K562 (cell line): ENCODE data around the gene F12. TPM values are rescaled to one million over a fixed set of nuclear protein-coding genes. Genes with fewer than 3 reads are reported as not detected.

Experiments
- ATAC-seq: fragments of 200-7000 bp; cut with Tn5 transposase; 3 replicates; pipeline ENCODE4 v1.9.1; 2020; ENCODE audit warnings: moderate library complexity
- BruUV-seq: library from RNA; stranded (reverse); fragments of 400-500 nt; replicated peaks from 2 replicates; lab custom pipeline; 2021; lab: Mats Ljungman, UMichigan
- CTCF ChIA-PET: fragments of 300-600 bp; formaldehyde crosslinking; extraction: SDS; loops from one replicate; lab custom pipeline; 2021; ENCODE audit warnings: low intra/inter-chr PET ratio; lab: Yijun Ruan, JAX
- POLR2A ChIA-PET: fragments of 300-600, 350-650 bp; sonication (Branson Sonifier 250); formaldehyde crosslinking; extraction: SDS; loops from one replicate; lab custom pipeline; 2021; ENCODE audit warnings: antibody characterized with exemption, inconsistent platforms; lab: Yijun Ruan, JAX
- DNase-seq, 4 experiments: peaks; one replicate each; pipeline versions ENCODE4 v3.0.0 to v3.0.0-alpha.2; 2011 to 2018; ENCODE audit warnings: low spot score in 3 of 4, mixed read lengths in 3 of 4; ENCODE audit errors: extremely low read depth in 1 of 4
- FAIRE-seq: peaks from 2 replicates; lab custom pipeline; 2011; peaks lifted over from hg19 to GRCh38; lab: Jason Lieb, UNC
- H2AFZ ChIP-seq: 2 replicates; pipeline ENCODE4 v1.6.0; 2011; ENCODE audit warnings: low read depth, low read length, control low read depth, inconsistent platforms
- H3K27ac ChIP-seq: fragments of 200-600 bp; 3 replicates; pipeline ENCODE4 v1.8.0; 2011; ENCODE audit warnings: low read depth, mild to moderate bottlenecking, control low read depth, inconsistent platforms, low read length, moderate library complexity, mixed read lengths; ENCODE audit errors: extremely low read depth
- H3K27me3 ChIP-seq, 2 experiments: fragments of 300-600 bp in 1 of 2; 2 replicates in 1 of 2; 3 replicates in 1 of 2; pipeline versions ENCODE4 v1.6.0 to v1.8.0; 2011; ENCODE audit warnings: inconsistent platforms in 2 of 2, low read length in 2 of 2, mild to moderate bottlenecking in 1 of 2, mixed read lengths in 1 of 2, moderate library complexity in 1 of 2; ENCODE audit not compliant: control insufficient read depth in 2 of 2, insufficient read depth in 2 of 2
- H3K36me3 ChIP-seq: fragments of 300-600 bp; 3 replicates; pipeline ENCODE4 v1.8.0; 2011; ENCODE audit warnings: mild to moderate bottlenecking, low read length, inconsistent platforms; ENCODE audit not compliant: control insufficient read depth, insufficient read depth
- H3K4me1 ChIP-seq, 2 experiments: fragments of 200-600 bp in 1 of 2; replicated peaks in 1 of 2; 2 replicates in 1 of 2; 3 replicates in 1 of 2; pipeline versions ENCODE4 v1.5.1 to v1.8.0; 2011; ENCODE audit warnings: inconsistent platforms in 2 of 2, low read length in 2 of 2, mild to moderate bottlenecking in 1 of 2, mixed read lengths in 1 of 2, moderate library complexity in 1 of 2; ENCODE audit not compliant: control insufficient read depth in 2 of 2, insufficient read depth in 2 of 2
- H3K4me2 ChIP-seq: 2 replicates; pipeline ENCODE4 v1.6.1; 2011; ENCODE audit warnings: low read length, control low read depth, inconsistent platforms, mixed read lengths; ENCODE audit not compliant: insufficient read depth
- H3K4me3 ChIP-seq: fragments of 200-600 bp; sonication (generic), shearing (Covaris generic); 2 replicates; pipeline ENCODE4 v1.5.1; 2016; ENCODE audit warnings: control low read depth, inconsistent platforms
- H3K79me2 ChIP-seq: fragments of 200-600 bp; 3 replicates; pipeline ENCODE4 v1.8.0; 2011; ENCODE audit warnings: low read length, inconsistent platforms; ENCODE audit not compliant: control insufficient read depth, insufficient read depth
- H3K9ac ChIP-seq, 2 experiments: 2 replicates each; pipeline versions ENCODE4 v1.6.0 to v1.6.1; 2011; ENCODE audit warnings: low read depth in 2 of 2, low read length in 2 of 2, control low read depth in 1 of 2, inconsistent platforms in 1 of 2, mild to moderate bottlenecking in 1 of 2, mixed read lengths in 1 of 2; ENCODE audit not compliant: insufficient read depth in 1 of 2
- H3K9me1 ChIP-seq: one replicate; pipeline ENCODE4 v1.6.0; 2011; ENCODE audit warnings: inconsistent platforms, mild to moderate bottlenecking, low read length, moderate library complexity; ENCODE audit not compliant: control insufficient read depth, insufficient read depth
- H3K9me3 ChIP-seq: replicated peaks from 2 replicates; pipeline ENCODE4 v1.5.1; 2011; ENCODE audit warnings: low read depth, low read length, inconsistent platforms; ENCODE audit not compliant: control insufficient read depth, insufficient read depth
- H4K20me1 ChIP-seq: replicated peaks from 2 replicates; pipeline ENCODE4 v1.6.1; 2011; ENCODE audit warnings: low read length, inconsistent platforms, mixed read lengths; ENCODE audit not compliant: control insufficient read depth, insufficient read depth
- BCOR ChIP-seq: fragments of 450-650 bp; IDR thresholded peaks from 2 replicates; pipeline ENCODE4 v1.6.1; 2016
- CBX1 ChIP-seq: sonication (generic); IDR thresholded peaks from 2 replicates; pipeline ENCODE4 v1.6.1; 2016; ENCODE audit warnings: antibody characterized with exemption, low read depth, mild to moderate bottlenecking
- CGGBP1 ChIP-seq: fragments of 250-450 bp; sonication (Bioruptor Pico); IDR thresholded peaks from 2 replicates; pipeline ENCODE4 v1.9.0; 2021; ENCODE audit warnings: mild to moderate bottlenecking
- GABPA ChIP-seq: fragments of 200-800 bp; sonication (Bioruptor generic); conservative IDR thresholded peaks from 2 replicates; pipeline ENCODE4 v1.6.1; 2016; ENCODE audit warnings: low read depth, missing genetic modification characterization, missing compliant biosample characterization
- MAFK ChIP-seq: IDR thresholded peaks from 2 replicates; pipeline ENCODE4 v1.6.1; 2011; ENCODE audit warnings: low read length, improper control_type of control experiment
- MIER1 ChIP-seq: fragments of 450-650 bp; IDR thresholded peaks from 2 replicates; pipeline ENCODE4 v1.6.1; 2016; ENCODE audit warnings: antibody characterized with exemption, mild to moderate bottlenecking, low read depth
- MXD1 ChIP-seq: fragments of 250-450 bp; sonication (Bioruptor Pico); IDR thresholded peaks from 2 replicates; pipeline ENCODE4 v1.8.0; 2021; ENCODE audit warnings: borderline replicate concordance, mild to moderate bottlenecking, moderate library complexity; ENCODE audit not compliant: poor library complexity, severe bottlenecking
- NR2C2 ChIP-seq, 2 experiments: fragments of 200-800 bp in 1 of 2; sonication (Bioruptor generic) in 1 of 2; sonication (generic) in 1 of 2; formaldehyde crosslinking in 1 of 2; IDR thresholded peaks; 2 replicates each; pipeline versions ENCODE4 v1.6.1 to v1.8.0; 2016 to 2022; ENCODE audit warnings: mild to moderate bottlenecking in 1 of 2, missing compliant biosample characterization in 1 of 2, missing genetic modification characterization in 1 of 2, missing genetic modification reagents in 1 of 2
- POLR2G ChIP-seq: fragments of 200-400 bp; formaldehyde crosslinking; IDR thresholded peaks from 2 replicates; pipeline ENCODE4 v1.6.1; 2017; ENCODE audit warnings: low read depth, mild to moderate bottlenecking, antibody characterized with exemption, low read length, moderate library complexity
- RNF2 ChIP-seq: sonication (generic); IDR thresholded peaks from 2 replicates; pipeline ENCODE4 v1.6.1; 2016
- TCF3 ChIP-seq: sonication (generic); formaldehyde crosslinking; IDR thresholded peaks from 2 replicates; pipeline ENCODE4 v1.4.0; 2020; ENCODE audit warnings: mild to moderate bottlenecking, missing genetic modification reagents
- UBTF ChIP-seq, 2 experiments: IDR thresholded peaks; 2 replicates each; pipeline ENCODE4 v1.6.1; 2012; ENCODE audit warnings: improper control_type of control experiment in 2 of 2, low read depth in 2 of 2, low read length in 2 of 2, borderline replicate concordance in 1 of 2
- YBX1 ChIP-seq: fragments of 450-650 bp; IDR thresholded peaks from 2 replicates; pipeline ENCODE4 v1.7.1; 2016; ENCODE audit warnings: mild to moderate bottlenecking
- ZBED1 ChIP-seq: IDR thresholded peaks from 2 replicates; pipeline ENCODE4 v1.6.1; 2014
- ZBTB26 ChIP-seq: fragments of 450-650 bp; formaldehyde crosslinking; IDR thresholded peaks from 2 replicates; pipeline ENCODE4 v1.4.0; 2022; ENCODE audit warnings: missing genetic modification characterization
- ZNF3 ChIP-seq: fragments of 250-450 bp; sonication (Bioruptor Pico); IDR thresholded peaks from 2 replicates; pipeline ENCODE4 v1.5.0; 2021; ENCODE audit warnings: mild to moderate bottlenecking, moderate library complexity
- ZNF584 ChIP-seq: fragments of 200-800 bp; sonication (Bioruptor generic); IDR thresholded peaks from 2 replicates; pipeline ENCODE4 v1.6.1; 2016; ENCODE audit warnings: low read depth, mild to moderate bottlenecking, missing genetic modification characterization, missing compliant biosample characterization
- WGBS: fragments of 100-300 bp; shearing (Covaris generic); methylation state at CpG from one replicate; pipeline ENCODE4 v1.1.6; 2016; ENCODE audit warnings: low coverage, mixed read lengths; ENCODE audit not compliant: insufficient coverage; ENCODE audit errors: missing lambda C conversion rate; 5-methylcytosine and 5-hydroxymethylcytosine counted together
- in situ Hi-C: fragments of 300-500 bp; cut with MboI; formaldehyde crosslinking; loops from 4 replicates; pipeline ENCODE4 v1.15.0; 2018; ENCODE audit warnings: inconsistent platforms, mixed read lengths
- intact Hi-C: fragments of 100-400 bp; cut with micrococcal nuclease; formaldehyde crosslinking; loops from 2 replicates; pipeline ENCODE4 v1.14.2; 2022
- polyA plus RNA-seq, 8 experiments: library from polyadenylated mRNA; depleted of rRNA in 4 of 8; stranded (reverse) in 5 of 8; unstranded in 3 of 8; fragments of >200 nt; fragmentation: Nextera tagmentation in 2 of 8; fragmentation: Illumina TruSeq in 1 of 8; extraction: Ambion mirVana in 2 of 8; extraction: Trizol in 1 of 8; gene quantifications; 2 replicates each; pipeline versions ENCODE4 v1.2.1 to v1.2.3, GENCODE V29; 2011 to 2014; ENCODE audit warnings: inconsistent platforms in 1 of 8, missing spikeins in 1 of 8
- total RNA-seq, 7 experiments: library from RNA; depleted of rRNA in 6 of 7; stranded (reverse); fragments of >200 nt in 6 of 7; fragmentation: Illumina TruSeq in 2 of 7; extraction: Trizol in 2 of 7; gene quantifications; 2 replicates each; pipeline versions ENCODE4 v1.2.1 to v1.2.3, GENCODE V29; 2011 to 2021; ENCODE audit warnings: low replicate concordance in 1 of 7

The F12 gene
- total and polyA plus RNA-seq, 9 of the 15 experiments (the other 6 are each of a cell fraction or from before 2014, with no cell fraction given) = 0.59 to 18.3 (median 3.6) TPM

- Histone ChIP-seq H3K4me1 (peaks cover 0 to 50% of the 10 kb centered on the region in 2 experiments; a peak in 3 of 5 replicates), H3K79me2 (peaks cover 10% of the 10 kb centered on the region; the same call in 2 of the 3 replicates), H3K27me3 (no peaks in the 10 kb centered on the region), H3K9me3 (no peaks in the 10 kb centered on the region), H3K9ac (peak overlapping the region in 1 of 2 experiments; percentile 39; a peak in 1 of 4 replicates), H3K4me2 (no peak overlapping the region), H3K27ac (no peak overlapping the region), H3K4me3 (no peak overlapping the region), H3K36me3 (peaks cover 10% of the 10 kb centered on the region; the same call in 1 of the 3 replicates), H2AFZ (no peak overlapping the region), H3K9me1 (peaks cover 3% of the 10 kb centered on the region), H4K20me1 (peaks cover 16% of the 10 kb centered on the region)
- intact Hi-C loops = no loop called here
- FAIRE-seq = no peak
- in situ Hi-C loops = loop anchor here (10.0 kb wide), 1 partner anchor 338 kb away; no protein-coding TSS in a partner anchor
- POLR2A ChIA-PET = interaction anchor here (0.5 to 2.5 kb wide), 9 partner anchors 8 to 386 kb away, joined by 3 to 19 read pairs (median 4); partner anchors contain the start of genes GRK6, LMAN2 and PDLIM7
- no peak for DNase-seq
- CTCF ChIA-PET = interaction anchor here (0.8 to 6.2 kb wide), 3 partner anchors 49 to 339 kb away, joined by 3 to 107 read pairs (median 78); no protein-coding TSS in a partner anchor
- no TSS peak for BruUV-seq
- ATAC-seq = no peak
- 80% methylated on average over 15 of the region's 17 CpGs for WGBS
- no peak for TF ChIP-seq ZNF584
- no peak for TF ChIP-seq ZBTB26 (CRISPR knock-in tag)
- TF ChIP-seq BCOR = 0 out of 2 replicates have a peak, but pooled peaks have one; percentile 25
- TF ChIP-seq MXD1 (CRISPR knock-in tag) = no peak
- no peak for TF ChIP-seq TCF3
- no peak for TF ChIP-seq CGGBP1
- no peak for TF ChIP-seq MIER1
- TF ChIP-seq YBX1 = no peak
- no peak for TF ChIP-seq NR2C2 (CRISPR knock-in tag; IDR thresholded peaks at IDR 0.05)
- TF ChIP-seq NR2C2 (tag; IDR thresholded peaks at IDR 0.05) = no peak
- no peak for TF ChIP-seq CBX1
- no peak for TF ChIP-seq ZBED1
- TF ChIP-seq ZNF3 (CRISPR knock-in tag) = no peak
- TF ChIP-seq RNF2 = no peak
- TF ChIP-seq GABPA (tag) = no peak
- TF ChIP-seq MAFK = no peak
- no peak for TF ChIP-seq UBTF (IDR thresholded peaks at IDR 0.05; ENCODE audit: borderline replicate concordance in 1 of 2, low read depth in 2 of 2, low read length in 2 of 2)
- TF ChIP-seq POLR2G = 0 out of 2 replicates have a peak, but pooled peaks have one; percentile 34
Observed at GRCh38 chr5:177452688-177453638, 43.6 kb upstream of the F12 start.
